Measurements from ENCODE around the gene NTNG1. TPM values are rescaled to one million over a fixed set of nuclear protein-coding genes. Genes with fewer than 3 reads are reported as not detected.

Gene NTNG1
- total RNA-seq, 1 donor from 2014 or later, result 0.79 TPM

DNA sequence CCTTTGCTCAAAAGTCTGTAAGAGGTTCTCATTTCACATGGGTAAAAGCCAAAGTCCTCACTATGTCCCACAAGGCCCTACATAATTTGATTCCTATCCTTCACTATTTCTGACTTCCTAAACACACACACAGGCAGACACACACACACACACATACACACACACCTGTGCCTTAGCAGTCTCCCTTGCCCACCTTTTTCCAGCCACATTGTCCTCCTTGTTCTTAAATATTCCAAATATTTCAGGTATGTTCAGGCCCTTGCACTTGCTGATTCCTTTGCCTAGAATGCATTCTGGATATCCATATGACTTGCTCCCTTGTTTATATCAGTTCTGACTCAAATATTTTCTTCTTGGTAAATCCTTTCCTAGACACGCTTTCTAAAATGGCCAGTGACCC, 54.6 kb downstream of the NTNG1 start:
- H3K4me2 ChIP-seq, result no peak overlapping the region
- no peaks in the 10 kb centered on the region for H3K36me3 ChIP-seq
- Mint-ChIP-seq H3K27me3 (ENCODE audit: insufficient read depth, low read depth) (no peaks in the 10 kb centered on the region), H3K9me3 (no peaks in the 10 kb centered on the region), H3K27ac (no peak overlapping the region), H3K4me3 (no peak overlapping the region), H3K36me3 (no peaks in the 10 kb centered on the region), H3K4me1 (no peaks in the 10 kb centered on the region)
- TF ChIP-seq EZH2phosphoT487 (IDR thresholded peaks at IDR 0.05) (no peak), EZH2 (IDR thresholded peaks at IDR 0.05) (no peak)
- TF ChIP-seq, protein P1, sequence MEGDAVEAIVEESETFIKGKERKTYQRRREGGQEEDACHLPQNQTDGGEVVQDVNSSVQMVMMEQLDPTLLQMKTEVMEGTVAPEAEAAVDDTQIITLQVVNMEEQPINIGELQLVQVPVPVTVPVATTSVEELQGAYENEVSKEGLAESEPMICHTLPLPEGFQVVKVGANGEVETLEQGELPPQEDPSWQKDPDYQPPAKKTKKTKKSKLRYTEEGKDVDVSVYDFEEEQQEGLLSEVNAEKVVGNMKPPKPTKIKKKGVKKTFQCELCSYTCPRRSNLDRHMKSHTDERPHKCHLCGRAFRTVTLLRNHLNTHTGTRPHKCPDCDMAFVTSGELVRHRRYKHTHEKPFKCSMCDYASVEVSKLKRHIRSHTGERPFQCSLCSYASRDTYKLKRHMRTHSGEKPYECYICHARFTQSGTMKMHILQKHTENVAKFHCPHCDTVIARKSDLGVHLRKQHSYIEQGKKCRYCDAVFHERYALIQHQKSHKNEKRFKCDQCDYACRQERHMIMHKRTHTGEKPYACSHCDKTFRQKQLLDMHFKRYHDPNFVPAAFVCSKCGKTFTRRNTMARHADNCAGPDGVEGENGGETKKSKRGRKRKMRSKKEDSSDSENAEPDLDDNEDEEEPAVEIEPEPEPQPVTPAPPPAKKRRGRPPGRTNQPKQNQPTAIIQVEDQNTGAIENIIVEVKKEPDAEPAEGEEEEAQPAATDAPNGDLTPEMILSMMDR (IDR thresholded peaks at IDR 0.05), result no peak
- H3K9me3 ChIP-seq (ENCODE audit: low read depth), result no peaks in the 10 kb centered on the region
- no peak overlapping the region for H3K9ac ChIP-seq
- H3K4me1 ChIP-seq, result no peaks in the 10 kb centered on the region
- no peaks in the 10 kb centered on the region for H3F3A ChIP-seq (ENCODE audit: low read depth)
- no peak overlapping the region for H3K4me3 ChIP-seq
- H3K27ac ChIP-seq, result no peak overlapping the region
- no peaks in the 10 kb centered on the region for H3K79me2 ChIP-seq (ENCODE audit: low read depth)
- no peaks in the 10 kb centered on the region for H3K27me3 ChIP-seq
- no peak overlapping the region for H2AFZ ChIP-seq (replicated peaks)
- H4K20me1 ChIP-seq (ENCODE audit: low read depth), result no peaks in the 10 kb centered on the region
- DNase-seq (ENCODE audit: low spot score), result no peak

- no peaks in the 10 kb centered on the region for H3K79me2 ChIP-seq (ENCODE audit: low read depth)
- DNase-seq (ENCODE audit: low spot score), result peak; percentile 72
- no peaks in the 10 kb centered on the region for H3K4me1 Mint-ChIP-seq
- no peaks in the 10 kb centered on the region for H3K36me3 ChIP-seq
- H4K20me1 ChIP-seq (ENCODE audit: low read depth), result no peaks in the 10 kb centered on the region
- peaks cover 4% of the 10 kb centered on the region for H3K9me3 Mint-ChIP-seq
- no peaks in the 10 kb centered on the region for H3K27me3 Mint-ChIP-seq (ENCODE audit: insufficient read depth, low read depth)
- H3K27me3 ChIP-seq, result no peaks in the 10 kb centered on the region
- no peak overlapping the region for H3K4me3 ChIP-seq
- H3K4me2 ChIP-seq, result no peak overlapping the region
- no peaks in the 10 kb centered on the region for H3K4me1 ChIP-seq
- no peaks in the 10 kb centered on the region for H3K36me3 Mint-ChIP-seq
- H3K9me3 ChIP-seq (ENCODE audit: low read depth), result no peaks in the 10 kb centered on the region
- no peak overlapping the region for H3K9ac ChIP-seq
- TF ChIP-seq EZH2 (IDR thresholded peaks at IDR 0.05) (no peak), EZH2phosphoT487 (IDR thresholded peaks at IDR 0.05) (no peak)
- TF ChIP-seq, protein P1 (IDR thresholded peaks at IDR 0.05), result peak; percentile 82
- H3K27ac ChIP-seq, result no peak overlapping the region
- H2AFZ ChIP-seq (replicated peaks), result no peak overlapping the region
- H3K4me3 Mint-ChIP-seq, result no peak overlapping the region
- no peak overlapping the region for H3K27ac Mint-ChIP-seq
- no peaks in the 10 kb centered on the region for H3F3A ChIP-seq (ENCODE audit: low read depth)
Observed at GRCh38 chr1:107196973-107197562, 56.2 kb downstream of the NTNG1 start.

DNA sequence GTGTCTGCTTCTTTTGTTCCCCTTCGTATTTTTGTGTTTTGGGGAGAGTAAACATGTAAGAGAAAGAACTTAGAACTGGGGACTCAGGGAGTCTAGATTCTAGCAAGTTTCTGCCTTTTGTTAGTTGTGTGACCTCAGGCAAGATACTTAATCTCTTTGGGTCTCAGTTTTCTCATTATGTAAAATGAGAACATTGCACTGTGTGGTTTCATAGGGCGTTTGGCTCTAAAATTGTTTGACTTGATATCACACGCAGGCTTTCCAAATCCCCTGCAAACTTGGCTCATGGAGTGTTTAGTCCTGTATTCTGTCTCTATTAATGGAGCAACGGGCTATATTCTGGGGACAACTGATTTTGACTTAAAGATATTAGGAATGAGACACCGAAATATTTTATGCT, 57.7 kb downstream of the NTNG1 start:
- Histone ChIP-seq H4K20me1 (ENCODE audit: low read depth) (no peaks in the 10 kb centered on the region), H3K9ac (no peak overlapping the region), H2AFZ (replicated peaks) (no peak overlapping the region), H3F3A (ENCODE audit: low read depth) (no peaks in the 10 kb centered on the region), H3K27ac (no peak overlapping the region), H3K4me1 (no peaks in the 10 kb centered on the region), H3K27me3 (no peaks in the 10 kb centered on the region), H3K79me2 (ENCODE audit: low read depth) (no peaks in the 10 kb centered on the region), H3K4me2 (no peak overlapping the region), H3K36me3 (no peaks in the 10 kb centered on the region), H3K9me3 (ENCODE audit: low read depth) (no peaks in the 10 kb centered on the region), H3K4me3 (no peak overlapping the region)
- no peak for DNase-seq (ENCODE audit: low spot score)
- no peaks in the 10 kb centered on the region for H3K4me1 Mint-ChIP-seq
- peaks cover 5% of the 10 kb centered on the region for H3K9me3 Mint-ChIP-seq
- no peaks in the 10 kb centered on the region for H3K36me3 Mint-ChIP-seq
- no peak for TF ChIP-seq EZH2 (IDR thresholded peaks at IDR 0.05)
- no peak for TF ChIP-seq EZH2phosphoT487 (IDR thresholded peaks at IDR 0.05)
- TF ChIP-seq, protein P1 (IDR thresholded peaks at IDR 0.05), result no peak
- no peak overlapping the region for H3K4me3 Mint-ChIP-seq
- no peak overlapping the region for H3K27ac Mint-ChIP-seq
- H3K27me3 Mint-ChIP-seq (ENCODE audit: insufficient read depth, low read depth), result no peaks in the 10 kb centered on the region

Measured in neural progenitor cell (in vitro differentiated cells).